Mesenteric fat pad (tissue), 1 donor: Measurements from ENCODE around the gene NAT9. TPM values are rescaled to one million over a fixed set of nuclear protein-coding genes. Genes with fewer than 3 reads are reported as not detected.

Experiments used
- DNase-seq: peaks from one replicate; pipeline ENCODE4 v3.0.0-alpha.2; 2020; ENCODE audit warnings: low spot score
- total RNA-seq: library from RNA; stranded (reverse); fragmentation: NEBNext Ultra II Directional; extraction: Animal tissue kit (Norgen Biotek cat#: 25700); gene quantifications from one replicate; pipeline ENCODE4 v1.2.1, GENCODE V29; 2021
- donor health status: DM: yes; HTN: yes; CAD: no.

Gene NAT9
- total RNA-seq, 1 donor from 2014 or later: 37.8 TPM

GRCh38 chr17:74763565-74764387, 12.4 kb downstream of the NAT9 start:
- DNase-seq: no peak

GRCh38 chr17:74761931-74762330, 14.2 kb downstream of the NAT9 start:
- no peak for DNase-seq

- DNase-seq: no peak
Observed at GRCh38 chr17:74761419-74761818, 14.7 kb downstream of the NAT9 start.

- no peak for DNase-seq
Observed at GRCh38 chr17:74760404-74761105, 15.6 kb downstream of the NAT9 start.

- no peak for DNase-seq
Observed at GRCh38 chr17:74759941-74760340, 16.2 kb downstream of the NAT9 start.

GRCh38 chr17:74759243-74759801, 16.8 kb downstream of the NAT9 start:
- no peak for DNase-seq

- no peak for DNase-seq
Observed at GRCh38 chr17:74758848-74759168, 17.3 kb downstream of the NAT9 start.

- no peak for DNase-seq
Observed at GRCh38 chr17:74757931-74758847, 18.0 kb downstream of the NAT9 start.

- no peak for DNase-seq
Observed at GRCh38 chr17:74757502-74757901, 18.6 kb downstream of the NAT9 start.

GRCh38 chr17:74756891-74757290, 19.3 kb downstream of the NAT9 start:
- DNase-seq: no peak

GRCh38 chr17:74755533-74755932, 20.6 kb downstream of the NAT9 start:
- no peak for DNase-seq

GRCh38 chr17:74754832-74755231, 21.3 kb downstream of the NAT9 start:
- DNase-seq: no peak

- no peak for DNase-seq
Observed at GRCh38 chr17:74752822-74753401, 23.2 kb downstream of the NAT9 start.

- no peak for DNase-seq
Observed at GRCh38 chr17:74752415-74752814, 23.7 kb downstream of the NAT9 start.

- DNase-seq: no peak
Observed at GRCh38 chr17:74750327-74751069, 25.6 kb downstream of the NAT9 start.

- DNase-seq: no peak
Observed at GRCh38 chr17:74750039-74750326, 26.2 kb downstream of the NAT9 start.

- no peak for DNase-seq
Observed at GRCh38 chr17:74749279-74750038, 26.7 kb downstream of the NAT9 start.

- peak; percentile 100 for DNase-seq
Observed at GRCh38 chr17:74748529-74749278, 27.4 kb downstream of the NAT9 start, which contains the start of gene NHERF1. Gene NHERF1, plus strand, starts transcription at chr17:74748628. Its CDS starts 219 bp downstream, at chr17:74748847.

GRCh38 chr17:74748279-74748528, 27.9 kb downstream of the NAT9 start:
- no peak for DNase-seq
